Cardiac fibroblast (primary cell): ENCODE data around the gene PLXDC1.
A peak's percentile ranks its signal among the peaks of the same experiment; 100 is the strongest.

ENCODE experiments used
- DNase-seq, 2 donors: peaks; one replicate each; pipeline versions ENCODE4 v3.0.0 to v3.0.0-alpha.2; 2010; ENCODE audit warnings: low read depth in 2 of 2
- H3K4me3 ChIP-seq, 2 donors: replicated peaks in 1 of 2; 1 replicate in 1 of 2; 2 replicates in 1 of 2; pipeline ENCODE4 v1.5.1; 2011; ENCODE audit warnings: low read depth in 2 of 2, low read length in 2 of 2, mild to moderate bottlenecking in 2 of 2, moderate library complexity in 1 of 2
- CTCF ChIP-seq: IDR thresholded peaks from one replicate; pipeline ENCODE4 v1.5.1; 2011; ENCODE audit warnings: low read depth, mild to moderate bottlenecking, low read length, inconsistent platforms

Gene PLXDC1

DNA sequence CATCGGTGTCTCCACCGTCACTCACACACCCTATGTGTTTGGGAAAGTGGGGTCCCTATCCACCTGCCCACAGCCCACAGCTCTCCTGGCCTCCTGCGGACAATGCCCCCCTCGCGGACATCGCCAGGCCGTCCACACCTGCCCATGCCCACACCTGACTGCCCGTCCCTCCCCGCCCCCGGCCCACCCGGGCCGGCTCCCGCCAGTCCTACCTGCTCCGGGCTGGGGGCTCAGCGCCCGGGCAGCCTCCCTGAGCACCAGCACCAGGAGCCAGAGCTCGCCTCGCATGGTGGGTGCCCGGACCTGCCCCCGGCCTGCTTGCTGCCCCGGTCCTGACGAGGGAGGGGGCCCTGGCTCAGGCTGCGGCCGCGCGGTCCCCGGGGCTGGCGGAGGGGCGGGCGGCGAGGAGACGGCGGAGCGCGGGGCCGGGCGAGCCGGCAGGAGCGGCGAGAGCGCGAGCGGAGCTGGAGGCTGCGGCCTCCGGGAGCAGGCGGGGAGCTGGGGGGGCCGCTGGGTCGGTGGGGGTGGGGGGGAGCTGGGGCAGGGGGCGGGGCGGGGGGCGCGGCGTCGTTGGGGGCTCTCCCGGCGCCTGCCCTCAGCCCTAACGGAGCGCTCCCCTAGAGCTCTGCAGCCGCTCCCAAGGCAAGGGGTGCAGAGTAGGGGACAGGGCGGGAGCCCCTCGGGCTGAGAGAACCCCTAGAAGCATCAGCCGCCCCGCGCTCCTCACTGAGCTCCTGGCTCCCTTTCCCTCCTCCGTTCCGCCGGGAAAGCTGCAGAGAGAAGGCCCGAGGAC, at the start of gene PLXDC1:
Gene PLXDC1 (minus strand): TSS at position 488 of the 793 bp plus-strand sequence. CDS start 200 bp downstream, at position 288.
- no peak for TF ChIP-seq CTCF
- DNase-seq: no peak
- peak within 1 kb of the TSS; percentile 30 to 54 for H3K4me3 ChIP-seq

- peak overlapping the region; percentile 86 to 92 for H3K4me3 ChIP-seq
- no peak for DNase-seq
- no peak for TF ChIP-seq CTCF
Measured at GRCh38 chr17:39200957-39201510, 49.6 kb upstream of the PLXDC1 start.

- peak in 1 of 2 donors; percentile 31 for DNase-seq
- TF ChIP-seq CTCF: no peak
- H3K4me3 ChIP-seq: peak within 1 kb of the TSS; percentile 86 to 92
Measured at GRCh38 chr17:39200070-39200879, 48.8 kb upstream of the PLXDC1 start, which contains the start of gene RPL19. TSS of gene RPL19 (plus strand) at chr17:39200283. CDS start at chr17:39200345, 62 bp downstream.

DNA sequence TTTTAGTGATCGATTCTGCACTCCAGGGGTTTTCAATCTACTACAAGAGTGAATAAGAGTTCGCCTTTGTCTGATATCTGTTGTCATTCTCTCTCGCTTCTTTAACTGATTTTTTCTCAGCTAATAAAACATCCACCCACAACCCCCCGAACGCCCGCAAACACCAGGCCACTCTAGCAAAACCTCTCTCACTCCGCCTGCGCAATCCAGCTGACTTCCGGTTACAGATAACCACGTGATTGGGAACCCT, 48.3 kb upstream of the PLXDC1 start:
- peak overlapping the region; percentile 86 to 92 for H3K4me3 ChIP-seq
- DNase-seq: peak; percentile 97
- TF ChIP-seq CTCF: no peak

DNA sequence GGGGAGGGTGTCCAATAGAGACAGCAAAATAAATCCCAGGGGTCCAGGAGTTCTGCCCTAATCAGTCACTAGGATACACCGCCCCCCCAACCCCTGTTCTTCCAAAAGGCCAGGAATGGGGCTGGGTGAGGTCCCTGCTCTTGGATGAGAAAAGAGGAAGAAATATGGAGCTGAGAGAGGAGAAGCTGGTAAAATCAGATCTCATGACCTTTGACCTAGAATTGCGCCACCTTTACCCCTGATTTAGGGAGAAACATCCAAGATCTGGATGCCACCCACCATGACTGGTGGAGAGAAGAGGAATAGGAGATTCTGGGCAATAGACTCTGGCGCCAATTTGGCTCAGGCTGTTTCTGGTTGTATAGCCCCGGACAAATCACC, 46.7 kb upstream of the PLXDC1 start:
- TF ChIP-seq CTCF: no peak
- H3K4me3 ChIP-seq: peak overlapping the region in 1 of 2 donors; percentile 82
- DNase-seq: no peak

GRCh38 chr17:39197380-39198185, 46.1 kb upstream of the PLXDC1 start, which contains the start of gene CACNB1:
TSS of gene CACNB1 (minus strand) at chr17:39197669. CDS start at chr17:39197495, 174 bp downstream.
- TF ChIP-seq CTCF: no peak
- peak; percentile 73 to 83 for DNase-seq
- peak within 1 kb of the TSS; percentile 82 to 90 for H3K4me3 ChIP-seq
